Measurements from ENCODE around the gene PTPRCAP.
"Not testable (repeated sequence)": the region's sequence is repeated elsewhere in the genome, so short reads cannot be mapped to it uniquely, and the experiment has no call there.

PTPRCAP gene

GRCh38 chr11:67437082-67437808 lies at the start of gene PTPRCAP:
TSS of gene PTPRCAP (minus strand) at chr11:67437682. CDS start at chr11:67437619, 63 bp downstream.
- DNase-seq (ENCODE audit: low read depth in 2 of 2) = no peak

GRCh38 chr11:67486481-67487195 lies 49.2 kb upstream of the PTPRCAP start:
- DNase-seq (ENCODE audit: low read depth in 2 of 2) = no peak

- DNase-seq (ENCODE audit: low read depth in 2 of 2) = not testable (repeated sequence)
These were observed 48.4 kb upstream of the PTPRCAP start for GRCh38 chr11:67485873-67486361.

- no peak for DNase-seq (ENCODE audit: low read depth in 2 of 2)
These were observed 47.4 kb upstream of the PTPRCAP start for GRCh38 chr11:67484847-67485311.

- no peak for DNase-seq (ENCODE audit: low read depth in 2 of 2)
These were observed 46.6 kb upstream of the PTPRCAP start for GRCh38 chr11:67483831-67484665.

- peak; percentile 96 for DNase-seq (ENCODE audit: low read depth in 2 of 2)
These were observed 45.6 kb upstream of the PTPRCAP start, which contains the start of gene AIP for GRCh38 chr11:67482827-67483798. TSS of gene AIP (plus strand) at chr11:67483026. CDS start at chr11:67483159, 133 bp downstream.

GRCh38 chr11:67482275-67482826 lies 44.9 kb upstream of the PTPRCAP start:
- DNase-seq (ENCODE audit: low read depth in 2 of 2) = no peak

- DNase-seq (ENCODE audit: low read depth in 2 of 2) = not testable (repeated sequence)
These were observed 40.0 kb upstream of the PTPRCAP start for GRCh38 chr11:67477344-67478050.

- DNase-seq (ENCODE audit: low read depth in 2 of 2) = not testable (repeated sequence)
These were observed 39.2 kb upstream of the PTPRCAP start for GRCh38 chr11:67476692-67477091.

GRCh38 chr11:67472882-67473281 lies 35.4 kb upstream of the PTPRCAP start:
- no peak for DNase-seq (ENCODE audit: low read depth in 2 of 2)

GRCh38 chr11:67470337-67471002 lies 33.0 kb upstream of the PTPRCAP start:
- DNase-seq (ENCODE audit: low read depth in 2 of 2) = no peak

- DNase-seq (ENCODE audit: low read depth in 2 of 2) = no peak
These were observed 32.0 kb upstream of the PTPRCAP start for GRCh38 chr11:67469508-67469811.

- peak; percentile 77 to 79 for DNase-seq (ENCODE audit: low read depth in 2 of 2)
These were observed 31.5 kb upstream of the PTPRCAP start, which contains the start of gene TMEM134 for GRCh38 chr11:67468759-67469507. TSS of gene TMEM134 (minus strand) at chr11:67469251. CDS start at chr11:67469192, 59 bp downstream.

- no peak for DNase-seq (ENCODE audit: low read depth in 2 of 2)
These were observed 30.9 kb upstream of the PTPRCAP start for GRCh38 chr11:67468456-67468758.

- no peak for DNase-seq (ENCODE audit: low read depth in 2 of 2)
These were observed 30.6 kb upstream of the PTPRCAP start for GRCh38 chr11:67468056-67468455.

- no peak for DNase-seq (ENCODE audit: low read depth in 2 of 2)
These were observed 29.7 kb upstream of the PTPRCAP start for GRCh38 chr11:67466962-67467771.

- no peak for DNase-seq (ENCODE audit: low read depth in 2 of 2)
These were observed 28.9 kb upstream of the PTPRCAP start for GRCh38 chr11:67466367-67466766.

GRCh38 chr11:67465530-67465929 lies 28.0 kb upstream of the PTPRCAP start:
- not testable (repeated sequence) for DNase-seq (ENCODE audit: low read depth in 2 of 2)
